ENCODE measurements around the gene ZNHIT6. TPM values are rescaled to one million over a fixed set of nuclear protein-coding genes. Genes with fewer than 3 reads are reported as not detected.

The ZNHIT6 gene
- polyA plus RNA-seq, 3 donors = 1.7 to 3.2 (median 2.0) TPM

DNA sequence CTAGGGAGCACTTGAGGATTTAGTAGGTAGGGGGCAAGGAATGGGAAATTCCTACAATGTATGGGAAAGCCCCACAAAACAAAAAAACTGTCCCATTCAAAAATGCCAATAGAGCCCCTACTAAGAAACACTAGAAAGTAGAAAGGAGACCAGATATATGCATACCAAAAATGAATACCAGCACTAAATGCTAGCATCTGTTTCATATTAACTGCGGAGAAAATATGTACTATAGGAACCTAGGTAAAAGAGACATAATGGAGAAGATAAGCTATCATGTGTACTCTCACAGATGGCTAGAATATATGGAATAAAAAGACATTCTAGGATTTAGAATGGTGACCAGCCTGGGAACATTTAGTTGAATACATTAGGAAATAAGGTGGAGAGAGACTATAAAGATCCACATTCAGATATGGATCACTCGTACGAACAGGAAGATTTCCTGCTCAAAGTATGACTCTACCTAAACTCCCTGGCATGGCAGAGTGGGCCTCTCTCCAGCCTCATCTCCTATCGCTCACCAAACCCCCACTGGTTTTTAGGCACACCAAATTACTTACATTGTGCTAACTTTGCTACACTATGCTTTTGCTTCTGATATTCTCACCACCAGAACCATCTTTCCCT lies 18.3 kb downstream of the ZNHIT6 start:
- 100% methylated on average over 1 of the region's 4 CpGs for WGBS (ENCODE audit: insufficient coverage)
- H3K36me3 Mint-ChIP-seq = peaks cover 44 to 56% of the 10 kb centered on the region in 2 donors
- Histone ChIP-seq H3K36me3 (replicated peaks in 1 of 2; ENCODE audit: control insufficient read depth in 1 of 2, insufficient read depth in 2 of 2, low read length in 2 of 2) (peaks cover 10 to 41% of the 10 kb centered on the region in 2 donors), H3K4me2 (replicated peaks; ENCODE audit: extremely low read depth, low read length, poor library complexity, severe bottlenecking) (no peak overlapping the region), H3K9ac (ENCODE audit: insufficient read depth, low read length, poor library complexity, severe bottlenecking) (no peak overlapping the region), H4K20me1 (ENCODE audit: insufficient read depth, low read length) (no peaks in the 10 kb centered on the region), H3K27ac (ENCODE audit: low read depth in 1 of 2, low read length in 2 of 2) (no peak overlapping the region), H3K9me3 (replicated peaks in 1 of 2; ENCODE audit: control insufficient read depth in 1 of 2, insufficient read depth in 1 of 2, low read length in 2 of 2) (no peaks in the 10 kb centered on the region), H3K27me3 (ENCODE audit: control insufficient read depth in 2 of 2, insufficient read depth in 2 of 2, low read length in 2 of 2) (no peaks in the 10 kb centered on the region), H3K4me3 (replicated peaks in 1 of 3; ENCODE audit: low read depth in 2 of 3, low read length in 3 of 3) (no peak overlapping the region), H2AFZ (ENCODE audit: insufficient read depth, low read depth, low read length, poor library complexity, severe bottlenecking) (no peak overlapping the region), H3K4me1 (ENCODE audit: control insufficient read depth in 1 of 2, insufficient read depth in 2 of 2, low read length in 2 of 2) (no peaks in the 10 kb centered on the region), H3K79me2 (ENCODE audit: insufficient read depth, low read length) (no peaks in the 10 kb centered on the region)
- H3K9me3 Mint-ChIP-seq = no peaks in the 10 kb centered on the region
- intact Hi-C loops (cut with micrococcal nuclease) = no loop called here
- H3K4me3 Mint-ChIP-seq = no peak overlapping the region
- DNase-seq = no peak
- no peak overlapping the region for H3K27ac Mint-ChIP-seq
- H3K4me1 Mint-ChIP-seq = no peaks in the 10 kb centered on the region
- no peaks in the 10 kb centered on the region for H3K27me3 Mint-ChIP-seq (ENCODE audit: low read depth in 3 of 3)
- TF ChIP-seq, protein P1, sequence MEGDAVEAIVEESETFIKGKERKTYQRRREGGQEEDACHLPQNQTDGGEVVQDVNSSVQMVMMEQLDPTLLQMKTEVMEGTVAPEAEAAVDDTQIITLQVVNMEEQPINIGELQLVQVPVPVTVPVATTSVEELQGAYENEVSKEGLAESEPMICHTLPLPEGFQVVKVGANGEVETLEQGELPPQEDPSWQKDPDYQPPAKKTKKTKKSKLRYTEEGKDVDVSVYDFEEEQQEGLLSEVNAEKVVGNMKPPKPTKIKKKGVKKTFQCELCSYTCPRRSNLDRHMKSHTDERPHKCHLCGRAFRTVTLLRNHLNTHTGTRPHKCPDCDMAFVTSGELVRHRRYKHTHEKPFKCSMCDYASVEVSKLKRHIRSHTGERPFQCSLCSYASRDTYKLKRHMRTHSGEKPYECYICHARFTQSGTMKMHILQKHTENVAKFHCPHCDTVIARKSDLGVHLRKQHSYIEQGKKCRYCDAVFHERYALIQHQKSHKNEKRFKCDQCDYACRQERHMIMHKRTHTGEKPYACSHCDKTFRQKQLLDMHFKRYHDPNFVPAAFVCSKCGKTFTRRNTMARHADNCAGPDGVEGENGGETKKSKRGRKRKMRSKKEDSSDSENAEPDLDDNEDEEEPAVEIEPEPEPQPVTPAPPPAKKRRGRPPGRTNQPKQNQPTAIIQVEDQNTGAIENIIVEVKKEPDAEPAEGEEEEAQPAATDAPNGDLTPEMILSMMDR (IDR thresholded peaks at IDR 0.05) = no peak

DNA sequence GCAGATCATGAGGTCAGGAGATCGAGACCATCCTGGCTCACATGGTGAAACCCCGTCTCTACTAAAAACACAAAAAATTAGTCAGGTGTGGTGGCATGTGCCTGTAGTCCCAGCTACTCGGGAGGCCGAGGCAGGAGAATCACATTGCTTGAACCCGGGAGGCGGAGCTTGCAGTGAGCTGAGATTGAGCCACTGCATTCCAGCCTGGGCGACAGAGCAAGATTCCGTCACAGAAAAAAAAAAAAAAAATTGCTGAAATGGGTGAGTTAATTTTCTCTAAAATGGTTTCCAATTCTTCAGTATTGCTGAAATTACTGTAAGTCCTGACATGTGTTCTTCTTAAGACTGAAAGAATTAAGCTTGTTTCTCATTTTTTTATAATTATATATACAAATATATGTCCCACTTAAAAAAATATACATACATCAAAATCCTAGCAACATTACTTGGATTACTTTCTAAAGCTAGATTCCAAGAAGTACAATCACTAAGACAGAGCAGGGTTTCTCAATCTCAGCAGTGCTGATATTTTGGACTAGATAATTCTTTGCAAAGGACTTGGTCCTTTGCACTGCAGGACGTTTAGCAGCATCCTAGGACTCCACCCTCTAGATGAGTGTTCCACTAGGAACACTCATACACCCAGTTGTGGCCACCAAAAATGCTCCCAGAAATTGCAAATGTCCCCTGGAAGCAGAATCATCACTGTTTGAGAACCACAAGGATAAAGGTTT lies 24.8 kb downstream of the ZNHIT6 start:
- 98% methylated on average over 5 of the region's 9 CpGs for WGBS (ENCODE audit: insufficient coverage)
- H3K4me3 ChIP-seq (replicated peaks in 1 of 3; ENCODE audit: low read depth in 2 of 3, low read length in 3 of 3) = no peak overlapping the region
- H3K27me3 Mint-ChIP-seq (ENCODE audit: low read depth in 3 of 3) = no peaks in the 10 kb centered on the region
- peaks cover 18 to 32% of the 10 kb centered on the region in 2 donors for H3K36me3 Mint-ChIP-seq
- H3K4me2 ChIP-seq (replicated peaks; ENCODE audit: extremely low read depth, low read length, poor library complexity, severe bottlenecking) = no peak overlapping the region
- H3K27ac ChIP-seq (ENCODE audit: low read depth in 1 of 2, low read length in 2 of 2) = no peak overlapping the region
- peaks cover 8 to 23% of the 10 kb centered on the region in 2 donors for H3K36me3 ChIP-seq (replicated peaks in 1 of 2; ENCODE audit: control insufficient read depth in 1 of 2, insufficient read depth in 2 of 2, low read length in 2 of 2)
- H3K4me1 ChIP-seq (ENCODE audit: control insufficient read depth in 1 of 2, insufficient read depth in 2 of 2, low read length in 2 of 2) = no peaks in the 10 kb centered on the region
- no peaks in the 10 kb centered on the region for H3K9me3 Mint-ChIP-seq
- H3K27ac Mint-ChIP-seq = no peak overlapping the region
- H3K4me3 Mint-ChIP-seq = no peak overlapping the region
- H3K27me3 ChIP-seq (ENCODE audit: control insufficient read depth in 2 of 2, insufficient read depth in 2 of 2, low read length in 2 of 2) = no peaks in the 10 kb centered on the region
- no peak for DNase-seq
- H3K4me1 Mint-ChIP-seq = no peaks in the 10 kb centered on the region
- TF ChIP-seq, protein P1 (IDR thresholded peaks at IDR 0.05) = no peak
- intact Hi-C loops (cut with micrococcal nuclease) = no loop called here
- no peak overlapping the region for H2AFZ ChIP-seq (ENCODE audit: insufficient read depth, low read depth, low read length, poor library complexity, severe bottlenecking)
- H3K9me3 ChIP-seq (replicated peaks in 1 of 2; ENCODE audit: control insufficient read depth in 1 of 2, insufficient read depth in 1 of 2, low read length in 2 of 2) = no peaks in the 10 kb centered on the region
- no peak overlapping the region for H3K9ac ChIP-seq (ENCODE audit: insufficient read depth, low read length, poor library complexity, severe bottlenecking)
- no peaks in the 10 kb centered on the region for H3K79me2 ChIP-seq (ENCODE audit: insufficient read depth, low read length)
- no peaks in the 10 kb centered on the region for H4K20me1 ChIP-seq (ENCODE audit: insufficient read depth, low read length)

All from CD14-positive monocyte (primary cell).